GM19463 (cell line): ENCODE results near the gene CASZ1.

Source experiments
- ATAC-seq: cut with Tn5 transposase; IDR thresholded peaks from one replicate; pipeline ENCODE4 v1.9.1; 2021; ENCODE audit warnings: mild to moderate bottlenecking, moderate library complexity; ENCODE audit not compliant: unreplicated experiment

CASZ1 gene

DNA sequence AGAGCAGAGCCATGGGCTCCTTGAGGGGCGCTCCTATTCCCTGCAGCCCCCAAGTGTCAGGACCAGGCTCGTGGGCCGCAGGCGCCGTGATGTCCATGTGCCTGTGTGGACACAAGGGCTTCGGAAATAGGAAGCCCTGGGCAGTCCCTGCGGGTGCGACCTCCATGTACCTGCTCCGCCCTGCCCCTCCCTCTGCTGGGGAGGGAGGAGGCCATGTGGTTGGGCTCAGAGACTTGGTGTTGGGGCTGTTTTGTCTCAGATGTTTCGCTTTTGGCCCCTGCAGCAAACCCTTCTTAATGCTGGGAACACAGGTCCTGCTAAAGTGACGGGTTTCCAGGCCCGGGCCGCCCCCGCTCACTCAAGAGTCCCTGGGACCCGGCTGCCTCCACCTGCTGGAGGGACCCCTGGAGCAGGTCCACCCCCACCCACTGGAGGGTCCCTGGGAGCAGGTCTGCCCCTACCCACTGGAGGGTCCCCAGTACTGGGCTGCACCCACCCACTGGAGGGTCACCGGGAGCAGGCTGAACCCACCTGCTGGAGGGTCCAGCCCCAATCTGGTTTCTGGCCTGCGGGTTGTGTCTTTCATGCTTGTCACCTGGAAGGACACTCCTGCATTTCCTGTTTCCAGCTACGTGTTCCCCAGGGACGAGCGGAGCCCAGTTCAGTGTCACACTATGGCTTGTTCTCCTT lies 165.2 kb downstream of the CASZ1 start:
- no peak for ATAC-seq

DNA sequence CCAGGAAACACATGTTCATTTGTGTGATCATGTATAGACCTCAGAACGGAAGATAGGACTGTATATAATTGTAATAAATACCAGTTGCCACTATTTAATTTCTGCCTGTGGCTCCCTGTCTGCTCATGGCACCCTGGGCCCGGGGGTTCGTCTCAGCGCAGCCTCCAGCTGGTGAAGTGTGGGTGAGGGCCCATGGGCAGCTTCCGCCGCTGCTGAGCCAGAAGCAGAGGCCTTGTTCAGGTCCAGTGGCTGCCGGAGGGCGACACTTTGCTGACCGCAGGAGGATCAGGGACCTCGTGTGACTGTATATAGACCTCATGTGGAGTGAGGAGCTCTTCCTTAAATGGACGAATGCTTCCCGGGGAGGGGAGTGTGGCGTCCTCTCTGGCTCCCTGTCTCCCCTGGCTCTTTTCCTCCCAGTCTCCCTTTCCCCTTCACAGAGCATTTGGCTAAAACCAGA lies 165.8 kb downstream of the CASZ1 start:
- no peak for ATAC-seq

DNA sequence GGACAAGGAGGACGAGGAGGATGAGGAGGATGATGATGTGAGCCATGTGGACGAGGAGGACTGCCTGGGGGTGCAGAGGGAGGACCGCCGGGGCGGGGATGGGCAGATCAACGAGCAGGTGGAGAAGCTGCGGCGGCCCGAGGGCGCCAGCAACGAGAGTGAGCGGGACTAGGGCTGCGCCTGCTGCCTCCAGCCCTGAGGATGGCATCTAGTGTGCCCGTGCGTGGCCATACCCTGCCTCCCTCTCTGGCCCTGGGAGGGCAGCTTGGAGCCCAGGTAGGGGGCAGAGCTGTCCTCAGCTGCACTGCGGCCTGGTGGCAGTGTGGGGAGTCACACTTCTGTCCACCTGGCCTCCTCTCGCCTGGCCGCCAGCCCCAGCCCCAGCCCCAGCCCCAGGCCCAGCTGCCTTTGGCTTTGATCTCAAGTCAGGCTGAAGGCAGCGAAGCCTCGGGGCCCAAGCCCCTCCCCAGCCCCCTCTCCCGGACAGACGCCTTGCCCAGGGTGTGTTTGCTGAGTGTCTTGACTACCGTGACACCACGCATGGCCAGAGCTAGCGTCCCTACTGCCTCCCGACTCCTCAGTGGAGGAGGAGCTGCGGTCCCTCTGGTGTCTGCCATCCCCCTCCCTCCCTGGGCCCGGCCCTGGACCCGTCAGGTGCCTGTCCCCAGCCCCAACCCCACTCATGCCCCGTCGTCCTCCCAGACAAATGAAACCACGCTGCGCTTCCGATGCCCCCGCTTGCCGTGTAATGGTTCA lies 166.5 kb downstream of the CASZ1 start:
- ATAC-seq = no peak

DNA sequence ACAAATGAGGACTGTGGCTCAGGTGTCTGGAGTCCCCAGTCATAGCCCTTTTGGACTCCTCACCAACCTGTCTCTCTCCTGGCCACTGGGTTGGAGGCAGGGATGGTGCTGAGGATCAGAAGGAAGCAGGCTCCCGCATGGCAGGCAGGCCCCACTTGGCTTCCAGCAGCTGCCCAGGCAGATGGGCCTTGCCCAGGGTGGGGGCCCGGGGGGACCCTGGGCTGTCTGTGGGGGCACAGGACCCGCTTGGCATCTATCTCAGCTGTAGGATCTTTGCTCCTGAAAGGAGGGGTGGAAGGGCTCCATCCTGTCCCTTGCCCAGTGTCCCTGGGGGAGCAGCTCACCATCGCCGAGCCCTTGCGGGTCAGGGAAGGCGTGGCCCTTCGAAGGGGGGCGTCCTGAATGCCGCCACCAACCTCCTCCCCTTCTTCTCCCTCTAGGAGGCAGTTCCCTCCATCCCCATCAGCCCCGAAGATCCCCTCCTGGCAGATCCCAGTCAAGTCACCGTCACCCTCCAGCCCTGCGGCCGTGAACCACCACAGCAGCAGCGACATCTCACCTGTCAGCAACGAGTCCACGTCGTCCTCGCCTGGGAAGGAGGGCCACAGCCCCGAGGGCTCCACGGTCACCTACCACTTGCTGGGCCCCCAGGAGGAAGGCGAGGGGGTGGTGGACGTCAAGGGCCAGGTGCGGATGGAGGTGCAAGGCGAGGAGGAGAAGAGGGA lies 167.2 kb downstream of the CASZ1 start:
- no peak for ATAC-seq

DNA sequence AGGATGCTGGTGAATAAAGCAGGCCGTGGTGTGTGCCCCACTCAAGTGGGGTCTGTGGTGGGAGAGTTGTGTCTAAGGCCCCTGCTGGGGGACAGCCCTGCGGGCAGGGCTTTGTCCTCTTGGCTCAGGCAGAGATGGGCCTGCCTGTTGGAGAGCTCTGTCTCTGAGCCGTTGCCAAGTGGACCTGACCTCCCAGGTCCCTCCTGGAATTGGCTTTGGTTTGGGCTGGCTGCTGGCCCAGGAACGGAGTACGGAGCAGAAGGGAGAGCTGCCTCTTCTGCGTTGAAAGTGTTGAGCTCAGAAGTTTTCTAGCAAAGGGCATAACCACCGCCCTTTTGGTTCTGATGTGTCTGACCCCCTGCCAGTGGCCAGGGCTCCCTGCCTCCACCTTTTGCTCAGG lies 167.8 kb downstream of the CASZ1 start:
- ATAC-seq = no peak

DNA sequence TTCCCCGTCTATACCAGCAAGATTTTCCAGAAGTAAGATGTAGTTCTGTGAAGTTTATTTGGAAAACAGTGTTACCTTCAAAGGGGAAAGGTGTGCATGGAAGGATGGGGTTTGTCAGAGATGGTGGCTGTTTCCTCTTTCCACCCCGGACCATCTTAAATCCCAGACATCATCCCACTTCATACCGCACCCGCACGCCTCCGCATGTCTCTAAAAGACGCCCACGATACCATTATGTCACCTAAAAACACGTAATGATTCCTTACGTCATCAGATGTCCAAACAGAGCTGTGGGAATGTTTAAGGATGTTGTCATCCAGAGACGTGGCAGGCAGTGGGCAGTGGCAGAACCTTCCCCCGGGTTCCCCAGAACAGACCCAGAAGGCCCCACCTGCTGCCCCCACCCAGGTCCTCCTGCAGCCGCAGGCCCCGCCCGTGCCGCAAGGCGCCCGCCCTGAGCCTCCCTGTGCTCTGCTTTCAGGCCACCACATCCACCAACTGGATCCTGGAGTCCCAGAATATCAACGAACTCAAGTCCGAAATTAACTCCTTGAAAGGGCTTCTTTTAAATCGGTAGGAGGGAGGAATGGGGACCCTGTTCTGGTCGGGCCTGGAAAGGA lies 169.5 kb downstream of the CASZ1 start:
- ATAC-seq = no peak

DNA sequence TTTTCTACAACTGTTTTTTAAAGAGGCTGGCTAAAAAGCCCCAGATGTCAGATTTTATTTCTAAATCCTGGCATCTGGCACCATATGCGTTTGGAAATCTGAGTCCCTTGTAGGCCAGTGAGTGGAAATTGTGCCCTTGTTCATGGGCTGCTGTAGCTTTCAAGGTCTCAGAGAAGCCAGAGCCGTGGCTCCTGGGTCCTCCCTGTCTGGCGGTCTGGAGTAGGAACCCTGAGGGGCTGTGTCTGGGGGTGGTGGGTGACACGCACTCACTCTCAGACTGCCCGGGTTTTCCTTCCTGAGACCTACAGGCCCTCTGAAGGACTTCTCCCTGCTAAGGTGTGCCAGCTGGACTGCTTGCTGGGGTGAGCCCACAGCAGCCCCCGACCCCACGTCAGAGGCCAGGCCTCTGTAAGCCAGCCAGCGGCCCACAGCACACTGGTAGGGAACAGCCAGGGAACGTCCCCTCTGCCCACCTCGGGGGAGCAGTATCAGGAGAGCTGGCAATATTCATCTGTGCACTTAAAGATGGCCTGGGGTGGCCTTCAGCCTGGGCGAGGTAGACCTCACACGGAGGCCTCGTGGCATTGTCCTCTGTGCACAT lies 170.2 kb downstream of the CASZ1 start:
- ATAC-seq = no peak

DNA sequence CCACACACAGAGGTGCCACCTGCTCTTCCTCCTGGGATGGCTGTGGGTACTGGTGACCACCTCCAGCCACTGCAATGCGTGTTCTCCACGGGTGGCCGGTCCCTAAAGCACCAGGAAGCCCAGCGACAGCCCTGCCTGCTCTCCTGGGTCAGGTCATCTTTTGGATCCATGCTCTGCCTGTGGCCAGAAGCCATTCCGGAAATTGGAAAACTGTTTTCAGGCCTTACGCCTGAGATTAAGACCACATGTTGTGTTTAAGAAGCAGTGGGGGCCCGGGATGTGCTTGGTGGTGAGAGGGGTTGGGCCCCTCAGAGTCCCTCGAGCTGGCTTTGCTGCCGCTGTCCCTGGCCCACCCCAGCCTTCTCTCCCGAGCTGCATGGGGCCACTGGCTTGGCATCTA lies 170.9 kb downstream of the CASZ1 start:
- no peak for ATAC-seq

DNA sequence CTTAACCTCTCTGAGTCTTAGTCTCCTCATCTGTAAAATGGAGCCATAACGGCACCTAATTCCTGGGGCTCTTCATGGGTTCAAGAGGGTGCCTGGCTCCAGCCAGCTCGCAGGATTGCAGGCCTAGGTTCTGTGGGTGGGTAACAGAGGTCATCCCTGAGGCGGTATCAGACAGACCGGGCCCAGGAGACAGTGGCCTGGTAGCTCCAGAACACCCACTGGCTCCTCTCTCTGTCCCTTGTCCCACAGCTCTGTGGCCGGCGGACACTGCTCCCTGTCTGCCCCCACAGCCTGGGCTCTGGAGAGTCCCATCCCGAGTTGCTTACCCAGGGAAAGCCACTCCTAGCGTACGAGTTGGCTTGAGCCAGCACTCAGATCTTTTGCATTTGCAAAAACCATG lies 171.4 kb downstream of the CASZ1 start:
- ATAC-seq = no peak

DNA sequence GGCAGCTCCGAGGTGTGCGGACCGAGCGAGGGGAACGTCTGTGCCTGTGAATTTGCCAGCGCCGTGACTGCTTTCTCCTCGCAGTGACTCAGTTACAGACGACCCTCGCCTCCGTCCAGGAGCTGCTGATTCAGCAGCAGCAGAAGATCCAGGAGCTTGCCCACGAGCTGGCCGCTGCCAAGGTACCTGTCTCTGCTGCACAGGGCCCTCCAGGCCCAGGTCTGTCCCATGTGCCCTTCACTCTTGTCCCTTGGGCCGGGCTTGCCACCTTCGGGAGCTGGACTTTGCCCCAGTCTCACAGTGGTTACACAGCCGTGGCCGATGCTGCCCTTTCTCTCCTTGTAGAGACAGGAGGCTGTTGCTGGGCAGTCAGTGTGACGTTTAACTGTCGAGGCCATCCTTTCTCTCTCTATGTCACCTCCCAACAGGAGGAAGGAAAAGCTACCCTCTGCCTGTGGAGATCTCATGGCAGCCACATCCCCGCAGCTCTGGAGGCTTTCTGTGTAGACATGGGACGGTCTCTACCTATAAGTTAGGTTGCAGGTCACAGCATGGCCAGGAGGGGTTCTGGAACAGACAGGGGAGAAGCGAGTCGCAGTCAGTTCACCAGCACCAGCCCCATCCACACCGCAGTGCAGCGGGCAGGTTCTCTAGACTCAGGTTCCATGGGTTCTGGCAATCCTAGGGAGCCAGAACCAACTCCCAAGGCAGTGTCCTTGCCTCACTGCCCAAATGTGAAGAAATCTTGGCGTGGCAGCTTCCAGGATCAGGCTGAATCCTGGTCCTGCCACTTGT lies 172.0 kb downstream of the CASZ1 start:
- ATAC-seq = no peak

DNA sequence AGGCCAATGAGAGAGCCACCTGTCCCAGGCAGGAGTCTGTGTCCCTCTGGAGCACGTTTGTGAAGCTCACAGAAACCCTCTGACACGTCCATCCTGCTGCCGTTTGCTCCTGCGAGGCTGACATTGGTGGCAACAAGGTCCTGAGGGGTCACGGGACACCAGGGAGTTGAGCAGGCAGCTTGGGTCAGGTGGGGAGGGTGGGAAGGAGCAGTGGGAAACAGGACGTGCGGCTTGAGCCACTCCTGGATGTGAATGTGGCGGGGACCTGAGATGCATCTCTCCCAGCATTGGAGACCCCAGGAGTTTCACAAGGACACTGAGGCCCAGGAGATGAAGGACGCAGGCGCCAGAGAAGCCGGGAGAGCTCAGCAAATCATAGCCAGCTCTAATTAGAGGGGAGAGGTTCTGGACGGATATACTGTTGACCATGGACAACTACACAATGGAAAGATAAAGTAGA lies 172.7 kb downstream of the CASZ1 start:
- no peak for ATAC-seq

DNA sequence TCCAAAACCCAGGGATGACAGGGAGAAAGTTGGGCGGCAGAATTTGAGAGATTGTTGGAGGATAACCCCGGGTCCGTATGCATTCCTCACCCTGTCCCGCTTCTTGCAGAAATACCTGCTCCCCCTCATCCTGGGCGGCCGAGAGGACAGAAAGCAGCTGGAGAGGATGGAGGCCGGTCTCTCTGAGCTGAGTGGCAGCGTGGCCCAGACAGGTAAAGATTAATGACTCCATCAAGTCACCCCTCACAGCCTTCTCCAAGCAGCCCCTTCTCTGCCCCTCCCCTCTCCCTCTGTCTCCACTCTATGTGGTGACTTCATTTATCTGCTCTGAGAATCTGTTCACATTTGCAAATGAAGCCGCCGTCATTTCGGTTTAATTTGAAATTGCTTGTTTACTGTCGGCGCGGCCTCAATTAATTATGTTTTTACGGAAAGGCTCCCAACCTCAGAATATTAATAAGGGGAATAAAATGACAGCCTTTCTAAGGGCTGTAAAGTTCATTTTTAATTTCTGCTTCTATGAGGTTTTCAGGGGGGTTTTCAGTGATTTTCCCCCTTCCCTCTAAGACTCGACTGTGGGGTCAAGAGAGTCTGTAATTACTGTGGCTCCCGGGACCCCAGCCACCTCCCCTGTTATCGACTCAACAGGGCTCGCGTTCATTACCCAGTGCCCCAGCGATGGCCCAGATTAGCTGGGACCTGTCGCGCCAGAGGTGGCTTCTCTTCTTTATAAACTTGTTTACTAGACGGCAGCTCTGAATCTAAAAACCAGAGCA lies 173.3 kb downstream of the CASZ1 start:
- no peak for ATAC-seq

DNA sequence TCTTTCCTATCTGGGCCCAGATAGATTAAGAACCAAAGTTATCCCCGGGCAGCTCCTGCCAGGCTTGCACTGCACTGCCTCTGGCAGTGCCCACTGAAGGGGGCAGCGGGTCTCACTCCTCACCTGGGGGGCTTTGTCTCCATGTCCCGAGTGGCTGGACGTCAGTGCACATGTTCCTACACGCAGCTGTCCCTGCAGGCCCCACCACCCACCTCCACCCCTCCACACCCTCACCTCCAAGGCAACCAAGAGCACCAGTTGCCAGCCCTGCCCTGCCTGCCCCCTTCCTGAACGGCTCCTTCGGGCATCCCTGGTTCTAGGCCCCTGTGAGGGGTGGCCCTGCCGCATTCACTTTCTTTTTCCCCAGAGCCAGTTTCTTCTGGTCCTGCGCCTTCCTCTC lies 174.5 kb downstream of the CASZ1 start:
- ATAC-seq = no peak

DNA sequence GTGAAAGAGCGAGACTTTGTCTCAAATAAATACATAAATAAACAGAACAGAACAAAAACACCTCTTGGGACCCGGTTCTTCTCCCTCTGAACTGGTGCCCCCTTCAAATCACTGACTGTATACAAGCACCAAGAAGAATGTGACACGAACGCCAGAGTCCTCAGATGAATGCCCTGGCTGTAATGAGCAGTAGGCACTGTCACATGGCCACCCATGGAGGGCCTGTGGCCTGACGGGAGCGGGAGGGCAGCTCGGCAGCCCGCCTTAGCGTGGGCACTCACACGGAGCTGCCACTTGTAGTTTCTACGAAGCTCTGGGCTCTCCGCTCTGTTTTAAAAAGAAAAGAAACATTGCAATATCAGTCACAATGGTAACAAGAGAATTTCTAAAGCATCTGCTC lies 175.7 kb downstream of the CASZ1 start:
- no peak for ATAC-seq

DNA sequence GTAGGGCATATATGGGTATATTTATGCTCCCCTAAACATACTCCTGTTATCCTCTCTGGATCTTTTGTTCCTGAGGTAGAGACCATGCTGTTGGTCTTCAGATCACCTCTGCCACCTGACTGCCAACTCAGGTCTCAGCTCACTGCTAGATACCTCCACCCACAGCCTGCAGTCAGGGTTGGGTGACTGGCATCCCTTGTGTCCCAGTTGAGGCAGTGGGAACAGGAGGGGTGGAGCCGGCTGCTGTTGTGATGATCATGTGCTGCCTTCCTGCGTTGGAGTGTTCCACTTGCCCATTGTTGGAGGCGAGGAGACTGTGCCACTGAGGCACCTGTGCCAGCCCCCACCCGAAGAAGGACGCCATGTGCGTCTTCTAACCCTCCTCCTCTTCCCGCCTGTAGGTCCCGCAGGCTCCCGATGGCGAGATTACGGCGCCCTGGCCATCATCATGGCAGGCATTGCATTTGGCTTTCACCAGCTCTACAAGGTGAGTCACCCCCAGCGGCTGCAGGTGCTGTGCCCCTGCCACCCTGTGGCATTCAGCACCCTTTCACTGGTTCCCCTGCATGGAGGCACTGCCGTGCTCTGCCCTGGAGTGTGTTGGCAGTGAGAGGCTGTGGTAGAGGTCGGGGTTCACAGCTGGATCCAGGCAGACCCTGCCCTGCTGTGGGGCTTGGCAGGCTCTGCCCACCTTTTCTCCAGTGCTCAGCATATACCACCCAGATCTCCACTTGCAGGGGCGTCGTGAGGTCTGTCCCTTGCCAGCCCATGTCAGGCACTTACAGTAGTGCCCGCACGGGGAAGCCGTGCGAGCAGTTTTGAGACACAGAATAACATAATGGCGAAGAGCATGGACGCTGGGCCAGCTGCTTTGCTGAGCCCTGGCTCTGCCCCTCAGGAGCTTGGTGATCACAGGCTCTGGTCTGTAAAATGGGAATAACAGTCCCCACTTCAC lies 178.2 kb downstream of the CASZ1 start:
- ATAC-seq = no peak

DNA sequence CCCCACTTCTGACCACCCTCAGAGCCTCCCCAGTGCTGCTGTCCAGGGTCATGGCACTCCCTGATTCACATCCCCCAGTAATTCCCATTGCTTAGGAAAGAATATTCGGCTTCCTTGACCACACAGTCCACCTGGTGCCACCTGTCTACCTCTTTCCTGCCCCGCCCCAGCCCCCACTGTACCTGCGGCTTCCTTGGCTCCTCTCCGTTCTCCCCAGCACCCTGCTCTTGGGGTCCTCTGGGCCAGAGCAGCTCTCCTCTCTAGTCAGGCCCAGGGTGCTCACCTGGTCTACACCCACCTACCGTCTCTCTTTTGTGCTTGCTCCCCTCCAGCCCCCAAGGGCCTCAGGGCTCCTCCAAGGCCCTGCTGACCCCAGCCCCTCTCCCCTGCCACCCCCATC lies 179.1 kb downstream of the CASZ1 start:
- ATAC-seq = no peak

DNA sequence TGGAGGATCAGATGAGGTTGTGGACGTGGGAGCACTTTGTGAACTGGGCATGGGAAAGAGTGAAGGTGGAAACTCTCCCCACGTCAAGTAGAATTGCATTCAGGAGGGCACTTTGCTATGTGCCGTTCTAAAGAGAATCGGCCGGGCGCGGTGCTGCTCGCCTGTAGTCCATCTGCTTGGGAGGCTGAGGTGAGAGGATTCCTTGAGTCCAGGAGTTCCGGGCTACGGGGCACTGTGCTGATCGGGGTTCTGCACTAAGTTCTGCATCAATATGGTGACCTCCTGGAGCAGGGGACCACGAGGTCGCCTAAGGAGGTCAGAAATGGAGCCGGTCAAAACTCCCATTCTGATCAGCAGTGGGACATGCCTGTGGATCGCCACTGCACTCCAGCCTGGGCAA lies 179.8 kb downstream of the CASZ1 start:
- no peak for ATAC-seq

DNA sequence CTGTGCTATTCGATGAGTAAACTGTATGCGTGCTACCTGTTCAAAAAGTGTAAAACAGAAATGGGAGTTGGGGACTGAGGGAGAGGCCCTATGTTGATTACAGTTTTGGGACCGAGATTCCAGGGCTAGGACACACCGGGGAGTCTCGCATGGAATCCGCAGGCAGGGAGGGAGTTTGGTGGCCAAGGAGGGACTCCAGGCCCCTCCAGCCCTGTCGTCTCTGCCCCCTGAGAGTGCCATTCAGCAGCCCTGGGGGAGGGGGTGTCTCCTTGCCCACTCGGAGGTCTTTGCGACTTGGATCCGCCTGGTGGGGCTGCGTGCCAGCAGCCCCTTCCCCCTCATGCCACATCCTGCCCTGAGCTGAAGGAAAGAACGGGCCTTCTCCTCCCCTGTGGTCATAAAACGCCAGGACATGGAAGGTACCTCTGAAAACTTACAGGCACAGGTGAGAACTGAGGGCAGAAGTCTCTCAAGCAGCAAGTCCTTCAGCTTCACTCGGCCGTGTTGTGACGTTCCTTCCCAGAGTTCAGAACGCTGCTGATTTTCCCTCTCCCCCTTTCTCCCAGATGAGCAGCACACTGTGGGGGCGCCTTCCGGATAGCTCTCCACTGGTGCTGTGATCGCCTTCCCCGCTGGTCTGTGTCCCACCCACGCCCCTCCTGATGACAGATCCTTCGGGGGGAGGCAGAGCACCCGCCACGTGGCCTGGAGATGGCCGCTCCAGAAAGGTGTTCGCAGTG lies 180.3 kb downstream of the CASZ1 start:
- ATAC-seq = no peak
